Uterus (tissue), 4 donors: ENCODE results near the gene FAHD2B. TPM values are rescaled to one million over a fixed set of nuclear protein-coding genes. Genes with fewer than 3 reads are reported as not detected.

Experiments
- small RNA-seq: library from RNA; depleted of rRNA; stranded (forward); fragments of <200 nt; gene quantifications from one replicate; pipeline ENCODE3, GENCODE V24; 2016
- total RNA-seq, 4 donors: library from RNA; depleted of rRNA in 3 of 4; stranded (reverse); fragments of >200 nt in 3 of 4; gene quantifications; one replicate each; pipeline versions ENCODE4 v1.1.0 to v1.2.4, GENCODE V29; 2014 to 2023
- donor health status: DM: yes; HTN: yes; CAD: no.

Gene FAHD2B
- total RNA-seq, 4 donors from 2014 or later = 10.0 to 35.5 (median 22.2) TPM

Small RNA genes within 50 kb of the gene (small RNA-seq; reads per million reads assigned to genes)
- gene AC018892.1 (not detected), gene IGKV1OR2-3 (not detected), gene IGKV2OR2-2 (not detected), gene RN7SL313P (not detected)

Other genes starting within 250 kb of the FAHD2B start
- gene ANKRD39, start 236.9 kb downstream of the FAHD2B start, total RNA-seq = 100 to 1,000 TPM in 1 of 4 donors, 10 to 100 TPM in 2, 1 to 10 TPM in 1; 4.7 to 162 (median 16.9) TPM
- 100 to 1,000 TPM in 1 of 4 donors, 10 to 100 TPM in 3; 31.8 to 117 (median 61.7) TPM for gene SEMA4C, start 224.8 kb downstream of the FAHD2B start, total RNA-seq
- gene FAM178B, start 108.3 kb downstream of the FAHD2B start, total RNA-seq = 1 to 10 TPM in 1 of 4 donors, not detected in 3; 2.2 TPM
- 100 to 1,000 TPM in 1 of 4 donors, 10 to 100 TPM in 3; 24.3 to 144 (median 61.2) TPM for gene ANKRD36, start 18.3 kb upstream of the FAHD2B start, total RNA-seq